Gastrocnemius medialis (tissue), 4 donors: Measurements from ENCODE around the gene CACNA1H. TPM values are rescaled to one million over a fixed set of nuclear protein-coding genes. Genes with fewer than 3 reads are reported as not detected.

Source experiments
- ATAC-seq, 2 donors: fragments of 150-250 bp; one replicate each; pipeline ENCODE4 v1.9.1; 2016
- DNase-seq, 2 donors: peaks; one replicate each; pipeline ENCODE4 v3.0.0-alpha.2; 2019
- H3K27ac ChIP-seq, 4 donors: fragments of 200-600 bp; sonication (generic); 1 replicate in 1 of 4; 2 replicates in 3 of 4; pipeline ENCODE4 v1.5.1; 2016 to 2018; ENCODE audit warnings: mild to moderate bottlenecking in 2 of 4, moderate library complexity in 1 of 4
- H3K27me3 ChIP-seq, 3 donors: fragments of 200-600 bp; sonication (generic) in 2 of 3; 1 replicate in 1 of 3; 2 replicates in 2 of 3; pipeline versions ENCODE4 v1.5.1 to v1.6.0; 2016 to 2019; ENCODE audit warnings: mild to moderate bottlenecking in 1 of 3, moderate library complexity in 1 of 3
- H3K36me3 ChIP-seq, 2 donors: fragments of 200-600 bp; sonication (generic) in 1 of 2; one replicate each; pipeline ENCODE4 v1.5.1; 2017 to 2018
- H3K4me1 ChIP-seq, 2 donors: fragments of 200-600 bp; sonication (generic) in 1 of 2; one replicate each; pipeline ENCODE4 v1.5.1; 2016 to 2017; ENCODE audit warnings: mild to moderate bottlenecking in 2 of 2
- H3K4me3 ChIP-seq, 4 donors: fragments of 200-600 bp; sonication (generic) in 3 of 4; 1 replicate in 1 of 4; 2 replicates in 3 of 4; pipeline ENCODE4 v1.5.1; 2016 to 2019; ENCODE audit warnings: mild to moderate bottlenecking in 2 of 4
- H3K9me3 ChIP-seq, 3 donors: fragments of 200-600 bp; sonication (generic) in 2 of 3; 1 replicate in 1 of 3; 2 replicates in 2 of 3; pipeline ENCODE4 v1.5.1; 2016 to 2019
- POLR2A ChIP-seq, 2 donors: fragments of 450-650 bp; IDR thresholded peaks; one replicate each; pipeline ENCODE4 v1.6.1; 2017; ENCODE audit warnings: antibody characterized with exemption in 2 of 2, mild to moderate bottlenecking in 2 of 2, moderate library complexity in 2 of 2
- in situ Hi-C, 4 donors: fragments of 200-750 bp; cut with MboI; loops; one replicate each; pipeline versions ENCODE4 v1.15.0 to v1.8.0; 2017; ENCODE audit warnings: low sequenced_read_pairs in 4 of 4
- intact Hi-C: fragments of 100-400 bp; cut with DNase I; formaldehyde crosslinking; loops from one replicate; pipeline ENCODE4 v1.15.1; 2023; ENCODE audit warnings: low total_unique reads
- total RNA-seq, 4 donors: library from RNA; depleted of rRNA; stranded (reverse); fragments of >200 nt; gene quantifications; one replicate each; pipeline versions ENCODE4 v1.1.0 to v1.2.3, GENCODE V29; 2016
- TF ChIP-seq, protein P1 (sequence below), 5 experiments: fragments of 450-650 bp in 3 of 5; fragments of 200-600 bp in 2 of 5; sonication (generic) in 2 of 5; IDR thresholded peaks in 4 of 5; conservative IDR thresholded peaks in 1 of 5; 1 replicate in 4 of 5; 2 replicates in 1 of 5; pipeline ENCODE4 v1.5.1; 2016 to 2019; ENCODE audit warnings: antibody characterized with exemption in 5 of 5, mild to moderate bottlenecking in 3 of 5, moderate library complexity in 3 of 5

Gene CACNA1H
- total RNA-seq, 4 donors from 2014 or later, result 3.7 to 12.8 (median 4.5) TPM

GRCh38 chr16:1147027-1147426 is 5.9 kb upstream of the CACNA1H start:
- no peak overlapping the region for H3K4me3 ChIP-seq
- no peaks in the 10 kb centered on the region for H3K36me3 ChIP-seq
- no peak overlapping the region for H3K27ac ChIP-seq
- DNase-seq, result no peak
- peaks cover 53 to 70% (median 68%) of the 10 kb centered on the region in 3 donors for H3K27me3 ChIP-seq
- no peak for ATAC-seq
- no peak for TF ChIP-seq POLR2A (IDR thresholded peaks at IDR 0.05)
- TF ChIP-seq, protein P1, sequence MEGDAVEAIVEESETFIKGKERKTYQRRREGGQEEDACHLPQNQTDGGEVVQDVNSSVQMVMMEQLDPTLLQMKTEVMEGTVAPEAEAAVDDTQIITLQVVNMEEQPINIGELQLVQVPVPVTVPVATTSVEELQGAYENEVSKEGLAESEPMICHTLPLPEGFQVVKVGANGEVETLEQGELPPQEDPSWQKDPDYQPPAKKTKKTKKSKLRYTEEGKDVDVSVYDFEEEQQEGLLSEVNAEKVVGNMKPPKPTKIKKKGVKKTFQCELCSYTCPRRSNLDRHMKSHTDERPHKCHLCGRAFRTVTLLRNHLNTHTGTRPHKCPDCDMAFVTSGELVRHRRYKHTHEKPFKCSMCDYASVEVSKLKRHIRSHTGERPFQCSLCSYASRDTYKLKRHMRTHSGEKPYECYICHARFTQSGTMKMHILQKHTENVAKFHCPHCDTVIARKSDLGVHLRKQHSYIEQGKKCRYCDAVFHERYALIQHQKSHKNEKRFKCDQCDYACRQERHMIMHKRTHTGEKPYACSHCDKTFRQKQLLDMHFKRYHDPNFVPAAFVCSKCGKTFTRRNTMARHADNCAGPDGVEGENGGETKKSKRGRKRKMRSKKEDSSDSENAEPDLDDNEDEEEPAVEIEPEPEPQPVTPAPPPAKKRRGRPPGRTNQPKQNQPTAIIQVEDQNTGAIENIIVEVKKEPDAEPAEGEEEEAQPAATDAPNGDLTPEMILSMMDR (IDR thresholded peaks at IDR 0.05 in 4 of 5, conservative IDR thresholded peaks at IDR 0.05 in 1 of 5), result no peak
- no peaks in the 10 kb centered on the region for H3K4me1 ChIP-seq
- intact Hi-C loops (no loop called here), in situ Hi-C loops (no loop called here)
- no peaks in the 10 kb centered on the region for H3K9me3 ChIP-seq

DNA sequence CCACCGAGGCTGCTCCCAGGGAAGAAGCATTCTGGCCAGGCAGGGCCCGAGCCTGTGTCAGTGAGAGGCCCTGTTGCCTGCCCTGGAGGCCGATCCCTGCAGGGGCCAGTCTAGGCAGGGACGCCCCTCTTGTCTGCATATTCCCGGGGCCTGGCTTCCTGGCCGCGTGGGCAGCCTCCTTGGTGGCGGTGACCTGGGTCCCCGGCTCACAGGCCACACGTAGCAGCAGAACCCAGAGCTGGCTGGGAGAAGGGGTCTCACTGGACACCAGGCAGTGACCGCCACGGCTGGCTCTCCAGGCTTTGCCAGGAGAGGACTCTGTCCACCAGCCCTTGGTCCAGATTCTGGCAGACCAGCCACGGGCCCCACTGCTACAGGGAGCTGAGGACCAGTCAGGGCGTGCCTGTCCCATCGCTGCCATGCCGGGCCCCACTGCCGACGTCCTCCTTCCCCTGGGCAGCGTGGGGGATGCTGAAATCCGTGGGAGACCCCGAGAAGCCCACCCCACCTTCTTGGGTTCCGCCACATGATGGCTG is 3.7 kb upstream of the CACNA1H start:
- Histone ChIP-seq H3K9me3 (no peaks in the 10 kb centered on the region), H3K27ac (no peak overlapping the region), H3K27me3 (peaks cover 49 to 77% (median 70%) of the 10 kb centered on the region in 3 donors), H3K36me3 (no peaks in the 10 kb centered on the region), H3K4me3 (no peak overlapping the region), H3K4me1 (no peaks in the 10 kb centered on the region)
- DNase-seq (no peak), ATAC-seq (no peak)
- intact Hi-C loops, result no loop called here
- TF ChIP-seq, protein P1 (IDR thresholded peaks at IDR 0.05 in 4 of 5, conservative IDR thresholded peaks at IDR 0.05 in 1 of 5), result no peak
- TF ChIP-seq POLR2A (IDR thresholded peaks at IDR 0.05), result no peak
- in situ Hi-C loops, result no loop called here

- H3K9me3 ChIP-seq, result no peaks in the 10 kb centered on the region
- intact Hi-C loops, result no loop called here
- no peak overlapping the region for H3K27ac ChIP-seq
- no peaks in the 10 kb centered on the region for H3K4me1 ChIP-seq
- peaks cover 59 to 80% (median 70%) of the 10 kb centered on the region in 3 donors for H3K27me3 ChIP-seq
- no peak for DNase-seq
- in situ Hi-C loops, result no loop called here
- no peaks in the 10 kb centered on the region for H3K36me3 ChIP-seq
- no peak for ATAC-seq
- TF ChIP-seq, protein P1 (IDR thresholded peaks at IDR 0.05 in 4 of 5, conservative IDR thresholded peaks at IDR 0.05 in 1 of 5), result no peak
- no peak for TF ChIP-seq POLR2A (IDR thresholded peaks at IDR 0.05)
- no peak overlapping the region for H3K4me3 ChIP-seq
Observed at GRCh38 chr16:1150511-1150982, 2.4 kb upstream of the CACNA1H start.

DNA sequence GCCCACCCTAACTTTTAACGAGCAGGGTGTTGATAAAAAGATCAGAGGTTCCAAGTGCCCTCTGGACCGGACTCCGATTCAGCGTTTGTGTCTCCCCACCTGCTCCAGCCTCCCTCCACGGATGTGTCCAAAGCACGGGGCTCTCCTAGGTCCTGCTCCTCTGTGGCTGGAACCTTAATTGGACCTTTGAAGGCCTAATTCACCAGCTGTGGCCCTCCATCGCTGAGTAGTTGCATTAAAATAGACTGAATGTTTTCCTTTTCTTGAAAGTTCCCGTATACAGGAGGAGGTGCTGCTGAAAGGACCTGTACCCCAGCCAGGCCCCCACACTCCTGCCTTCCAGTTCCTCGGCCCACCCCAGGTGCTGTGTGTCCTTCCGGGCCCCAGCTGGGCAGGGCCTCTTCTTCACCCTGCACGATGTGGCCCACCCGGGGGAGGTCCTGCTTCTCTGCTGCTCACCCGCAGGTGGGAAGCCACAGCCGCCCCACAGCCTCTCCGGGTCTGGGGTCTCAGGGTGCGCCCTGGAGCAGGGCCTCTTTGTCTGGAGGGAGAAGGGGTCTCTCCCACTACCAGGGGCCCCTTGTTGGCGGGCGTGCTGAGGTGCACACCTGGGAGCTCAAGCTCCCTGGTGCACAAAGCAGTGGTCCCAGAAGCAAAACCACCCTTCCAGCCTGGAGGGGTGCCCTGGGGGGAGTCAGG is 1.3 kb upstream of the CACNA1H start:
- Histone ChIP-seq H3K4me1 (no peaks in the 10 kb centered on the region), H3K27ac (no peak overlapping the region), H3K4me3 (no peak overlapping the region), H3K9me3 (no peaks in the 10 kb centered on the region), H3K36me3 (no peaks in the 10 kb centered on the region), H3K27me3 (peaks cover 62 to 80% (median 78%) of the 10 kb centered on the region in 3 donors)
- ATAC-seq (no peak), DNase-seq (no peak)
- intact Hi-C loops (no loop called here), in situ Hi-C loops (no loop called here)
- TF ChIP-seq, protein P1 (IDR thresholded peaks at IDR 0.05 in 4 of 5, conservative IDR thresholded peaks at IDR 0.05 in 1 of 5), result no peak
- TF ChIP-seq POLR2A (IDR thresholded peaks at IDR 0.05), result no peak
